LNCAP (cell line): ENCODE data around the gene SLC23A1.

Experiments used
- CTCF ChIP-seq: fragments of 450-650 bp; IDR thresholded peaks from 2 replicates; pipeline ENCODE4 v1.5.1; 2017; ENCODE audit warnings: mild to moderate bottlenecking

The SLC23A1 gene

GRCh38 chr5:139390639-139391569, 7.8 kb upstream of the SLC23A1 start:
- TF ChIP-seq CTCF, result no peak

GRCh38 chr5:139389701-139390638, 6.9 kb upstream of the SLC23A1 start, which contains the start of gene MZB1:
MZB1 (minus strand) TSS chr5:139389913; CDS start chr5:139389856, 57 bp downstream.
- TF ChIP-seq CTCF, result no peak

GRCh38 chr5:139388198-139388821, 5.2 kb upstream of the SLC23A1 start:
- TF ChIP-seq CTCF, result no peak

- TF ChIP-seq CTCF, result no peak
Observed at GRCh38 chr5:139387611-139388197, 4.6 kb upstream of the SLC23A1 start.

- TF ChIP-seq CTCF, result no peak
Observed at GRCh38 chr5:139386050-139386438, 2.9 kb upstream of the SLC23A1 start.

GRCh38 chr5:139385061-139386049, 2.3 kb upstream of the SLC23A1 start:
- no peak for TF ChIP-seq CTCF
